ENCODE data around the gene SLC4A5. TPM values are rescaled to one million over a fixed set of nuclear protein-coding genes. Genes with fewer than 3 reads are reported as not detected.

The SLC4A5 gene
- total RNA-seq, 2 donors from 2014 or later = 6.2 to 65.9 TPM

GRCh38 chr2:74292751-74293150 is 50.5 kb downstream of the SLC4A5 start:
- Histone ChIP-seq H3K27me3 (replicated peaks; ENCODE audit: insufficient read depth) (no peaks in the 10 kb centered on the region), H3K4me3 (no peak overlapping the region), H3K9me3 (no peaks in the 10 kb centered on the region), H3K36me3 (no peaks in the 10 kb centered on the region), H3K27ac (no peak overlapping the region), H3K4me1 (replicated peaks) (no peaks in the 10 kb centered on the region)
- TF ChIP-seq CTCF (IDR thresholded peaks at IDR 0.05) = no peak
- no peak for TF ChIP-seq POLR2A (IDR thresholded peaks at IDR 0.05)
- no peak for TF ChIP-seq POLR2AphosphoS5 (IDR thresholded peaks at IDR 0.05)
- intact Hi-C loops (cut with DNase I) = no loop called here
- DNase-seq (ENCODE audit: low spot score) = no peak
- 75% methylated on average over 6 of the region's 6 CpGs for WGBS

- intact Hi-C loops (cut with DNase I) = no loop called here
- WGBS = 94% methylated on average over 6 of the region's 6 CpGs
- Histone ChIP-seq H3K36me3 (no peaks in the 10 kb centered on the region), H3K9me3 (no peaks in the 10 kb centered on the region), H3K4me3 (no peak overlapping the region), H3K4me1 (replicated peaks) (no peaks in the 10 kb centered on the region), H3K27ac (no peak overlapping the region), H3K27me3 (replicated peaks; ENCODE audit: insufficient read depth) (no peaks in the 10 kb centered on the region)
- no peak for TF ChIP-seq CTCF (IDR thresholded peaks at IDR 0.05)
- no peak for TF ChIP-seq POLR2A (IDR thresholded peaks at IDR 0.05)
- TF ChIP-seq POLR2AphosphoS5 (IDR thresholded peaks at IDR 0.05) = no peak
- DNase-seq (ENCODE audit: low spot score) = no peak
These were observed 51.2 kb downstream of the SLC4A5 start for GRCh38 chr2:74291886-74292621.

DNA sequence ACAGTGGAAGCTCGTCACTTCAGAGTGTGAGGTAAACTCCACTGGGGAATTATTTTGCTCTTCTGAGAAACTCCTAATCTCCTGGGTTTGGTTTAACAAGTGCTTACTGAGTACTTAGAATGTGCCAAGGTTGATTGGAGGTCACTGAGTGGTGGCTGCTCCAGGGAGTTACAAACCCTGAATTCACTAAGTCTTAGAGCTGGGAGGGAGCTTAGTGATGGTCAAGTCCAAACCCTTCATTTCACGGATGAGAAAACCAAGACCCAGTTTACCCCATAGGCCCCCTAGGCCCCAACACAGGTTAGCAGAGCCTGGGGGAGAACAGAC is 52.0 kb downstream of the SLC4A5 start:
- no peak for DNase-seq (ENCODE audit: low spot score)
- Histone ChIP-seq H3K4me3 (no peak overlapping the region), H3K4me1 (replicated peaks) (no peaks in the 10 kb centered on the region), H3K9me3 (no peaks in the 10 kb centered on the region), H3K27ac (no peak overlapping the region), H3K27me3 (replicated peaks; ENCODE audit: insufficient read depth) (no peaks in the 10 kb centered on the region), H3K36me3 (no peaks in the 10 kb centered on the region)
- intact Hi-C loops (cut with DNase I) = no loop called here
- TF ChIP-seq CTCF (IDR thresholded peaks at IDR 0.05) = no peak
- TF ChIP-seq POLR2AphosphoS5 (IDR thresholded peaks at IDR 0.05) = no peak
- TF ChIP-seq POLR2A (IDR thresholded peaks at IDR 0.05) = no peak
- 85% methylated on average over 2 of the region's 2 CpGs for WGBS

DNA sequence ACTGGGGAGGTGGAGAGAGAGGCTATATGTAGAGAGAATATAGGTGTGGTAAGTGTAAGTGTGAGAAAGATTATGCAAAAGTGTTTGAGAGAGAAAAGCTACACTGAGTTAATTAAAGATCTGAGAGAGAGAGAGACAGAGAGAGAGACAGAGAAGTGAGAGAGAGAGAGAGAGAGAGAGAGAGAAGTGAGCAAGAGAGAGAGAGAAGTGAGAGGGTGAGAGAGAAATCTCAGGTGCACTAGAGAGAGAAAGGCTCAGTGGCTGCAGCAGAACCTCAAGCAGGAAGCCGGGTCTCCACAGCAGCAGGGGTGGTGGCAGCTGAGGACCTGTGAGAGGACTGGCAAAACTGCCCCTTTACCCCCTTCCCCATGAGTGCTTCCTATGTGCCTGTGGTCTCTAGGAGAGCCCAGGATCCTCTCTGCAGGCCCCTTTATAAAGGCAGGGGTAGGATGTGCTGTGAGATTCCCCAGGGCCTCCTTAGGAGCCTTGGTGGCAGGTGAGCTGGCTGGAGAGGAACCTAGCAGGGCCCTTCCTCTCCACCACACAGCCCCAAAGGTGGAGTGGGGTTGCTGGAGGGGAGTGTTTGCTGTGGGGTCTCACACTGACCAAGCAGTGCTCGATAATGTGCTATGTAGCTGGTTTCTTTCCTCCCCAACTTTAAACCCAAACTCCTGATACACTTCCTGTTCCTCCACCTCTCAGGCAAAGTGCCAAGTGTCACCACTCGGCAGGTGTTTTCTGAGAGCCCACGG is 52.6 kb downstream of the SLC4A5 start:
- no peak overlapping the region for H3K27ac ChIP-seq
- TF ChIP-seq POLR2AphosphoS5 (IDR thresholded peaks at IDR 0.05) (no peak), POLR2A (IDR thresholded peaks at IDR 0.05) (no peak), CTCF (IDR thresholded peaks at IDR 0.05) (no peak)
- no peak for DNase-seq (ENCODE audit: low spot score)
- H3K9me3 ChIP-seq = no peaks in the 10 kb centered on the region
- no peaks in the 10 kb centered on the region for H3K4me1 ChIP-seq (replicated peaks)
- H3K36me3 ChIP-seq = no peaks in the 10 kb centered on the region
- intact Hi-C loops (cut with DNase I) = no loop called here
- WGBS = 54% methylated on average over 4 of the region's 4 CpGs
- H3K27me3 ChIP-seq (replicated peaks; ENCODE audit: insufficient read depth) = no peaks in the 10 kb centered on the region
- H3K4me3 ChIP-seq = no peak overlapping the region

DNA sequence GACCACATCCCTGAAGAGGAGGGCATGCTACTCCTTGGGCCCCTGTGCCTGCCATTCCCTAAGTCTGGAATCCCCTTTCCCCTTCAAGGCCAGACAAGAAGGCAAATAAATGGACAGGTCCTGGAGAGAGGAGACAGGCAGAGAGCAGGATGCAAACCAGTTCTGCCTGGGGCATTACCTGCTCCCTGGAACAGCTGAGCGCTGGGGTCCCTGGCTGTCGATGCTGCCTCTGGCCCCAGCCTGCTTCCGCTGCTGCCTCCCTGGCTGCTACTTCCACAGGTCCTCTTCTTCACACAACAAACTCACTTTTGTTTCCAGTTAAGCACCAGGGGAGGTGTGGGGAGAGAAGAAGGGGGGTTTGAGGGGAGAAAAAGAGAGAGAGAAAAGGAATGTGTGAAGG is 53.1 kb downstream of the SLC4A5 start:
- DNase-seq (ENCODE audit: low spot score) = no peak
- no peak overlapping the region for H3K4me3 ChIP-seq
- intact Hi-C loops (cut with DNase I) = no loop called here
- no peaks in the 10 kb centered on the region for H3K4me1 ChIP-seq (replicated peaks)
- 69% methylated on average over 3 of the region's 3 CpGs for WGBS
- H3K27me3 ChIP-seq (replicated peaks; ENCODE audit: insufficient read depth) = no peaks in the 10 kb centered on the region
- no peaks in the 10 kb centered on the region for H3K36me3 ChIP-seq
- TF ChIP-seq CTCF (IDR thresholded peaks at IDR 0.05) (no peak), POLR2A (IDR thresholded peaks at IDR 0.05) (no peak), POLR2AphosphoS5 (IDR thresholded peaks at IDR 0.05) (no peak)
- no peak overlapping the region for H3K27ac ChIP-seq
- H3K9me3 ChIP-seq = no peaks in the 10 kb centered on the region

Data from prostate gland (tissue), 2 donors.